CD8-positive, alpha-beta memory T cell (primary cell): ENCODE results near the gene KIF3A. TPM values are rescaled to one million over a fixed set of nuclear protein-coding genes. Genes with fewer than 3 reads are reported as not detected.

Experiments
- CTCF ChIA-PET: fragments of 350-600 bp; sonication (Branson Sonifier 250); formaldehyde crosslinking; loops from one replicate; lab custom pipeline; 2021; ENCODE audit warnings: antibody characterized with exemption; lab: Charles Lee
- POLR2A ChIA-PET: fragments of 350-600 bp; sonication (Branson Sonifier 250); formaldehyde crosslinking; loops from one replicate; lab custom pipeline; 2021; ENCODE audit warnings: antibody characterized with exemption; lab: Charles Lee
- DNase-seq, 5 donors: peaks; one replicate each; pipeline versions ENCODE4 v3.0.0 to v3.0.0-alpha.2; 2020 to 2022; ENCODE audit warnings: mixed read lengths in 1 of 5
- H3K27ac ChIP-seq: one replicate; pipeline ENCODE4 v1.7.0; 2013; ENCODE audit warnings: low read depth, mild to moderate bottlenecking, low read length, moderate library complexity
- H3K27me3 ChIP-seq: 2 replicates; pipeline ENCODE4 v1.7.0; 2013; ENCODE audit warnings: low read length, mild to moderate bottlenecking; ENCODE audit not compliant: insufficient read depth, poor library complexity, severe bottlenecking
- H3K36me3 ChIP-seq: 2 replicates; pipeline ENCODE4 v1.7.0; 2013; ENCODE audit warnings: mild to moderate bottlenecking, low read length, moderate library complexity; ENCODE audit not compliant: insufficient read depth
- H3K4me1 ChIP-seq: 2 replicates; pipeline ENCODE4 v1.7.0; 2013; ENCODE audit warnings: mild to moderate bottlenecking, low read length, moderate library complexity; ENCODE audit not compliant: insufficient read depth
- H3K4me3 ChIP-seq: 2 replicates; pipeline ENCODE4 v1.7.0; 2013; ENCODE audit warnings: mild to moderate bottlenecking, low read length
- H3K9me3 ChIP-seq: 2 replicates; pipeline ENCODE4 v1.7.0; 2013; ENCODE audit warnings: mild to moderate bottlenecking, low read length
- H3K27ac Mint-ChIP-seq, 8 donors: one replicate each; pipeline ENCODE4 v1.8.0; 2020 to 2021; ENCODE audit warnings: mixed read lengths in 8 of 8, mild to moderate bottlenecking in 6 of 8, inconsistent platforms in 3 of 8, moderate library complexity in 3 of 8
- H3K27me3 Mint-ChIP-seq, 2 donors: one replicate each; pipeline ENCODE4 v1.8.0; 2020 to 2021; ENCODE audit warnings: mixed read lengths in 2 of 2, mild to moderate bottlenecking in 1 of 2, moderate library complexity in 1 of 2
- H3K36me3 Mint-ChIP-seq, 3 donors: one replicate each; pipeline ENCODE4 v1.8.0; 2020 to 2021; ENCODE audit warnings: mixed read lengths in 3 of 3, inconsistent platforms in 1 of 3, mild to moderate bottlenecking in 1 of 3
- H3K4me1 Mint-ChIP-seq, 3 donors: one replicate each; pipeline ENCODE4 v1.8.0; 2020 to 2021; ENCODE audit warnings: mixed read lengths in 3 of 3, inconsistent platforms in 1 of 3, mild to moderate bottlenecking in 1 of 3
- H3K4me3 Mint-ChIP-seq, 7 donors: one replicate each; pipeline ENCODE4 v1.8.0; 2020 to 2021; ENCODE audit warnings: mixed read lengths in 7 of 7, mild to moderate bottlenecking in 6 of 7, moderate library complexity in 4 of 7, inconsistent platforms in 2 of 7
- H3K9me3 Mint-ChIP-seq, 5 donors: one replicate each; pipeline ENCODE4 v1.8.0; 2020 to 2022; ENCODE audit warnings: mixed read lengths in 5 of 5, mild to moderate bottlenecking in 3 of 5, moderate library complexity in 2 of 5, inconsistent platforms in 1 of 5
- polyA plus RNA-seq: library from polyadenylated mRNA; unstranded; fragments of 300-500 nt; fragmentation: Illumina TruSeq; gene quantifications from one replicate; pipeline ENCODE4 v1.2.3, GENCODE V29; 2021
- total RNA-seq, 2 experiments: library from RNA; stranded (reverse); gene quantifications; one replicate each; pipeline ENCODE4 v1.2.3, GENCODE V29; 2021

The KIF3A gene
- total and polyA plus RNA-seq, 3 experiments from 2014 or later = 15.9 to 23.3 (median 21.1) TPM

- no peaks in the 10 kb centered on the region for H3K27me3 ChIP-seq
- Mint-ChIP-seq H3K4me3 (no peak overlapping the region), H3K36me3 (peaks cover 0 to 48% (median 5%) of the 10 kb centered on the region in 3 donors), H3K4me1 (peaks cover 0 to 2% (median 0%) of the 10 kb centered on the region in 3 donors), H3K27ac (no peak overlapping the region), H3K27me3 (peaks cover 0 to 2% of the 10 kb centered on the region in 2 donors), H3K9me3 (no peaks in the 10 kb centered on the region)
- H3K36me3 ChIP-seq = no peaks in the 10 kb centered on the region
- no peaks in the 10 kb centered on the region for H3K4me1 ChIP-seq
- H3K27ac ChIP-seq = no peak overlapping the region
- CTCF ChIA-PET = no interaction called here
- H3K9me3 ChIP-seq = no peaks in the 10 kb centered on the region
- H3K4me3 ChIP-seq = no peak overlapping the region
- POLR2A ChIA-PET = no interaction called here
- DNase-seq = peak in 1 of 5 donors; percentile 25
These were observed 21.1 kb upstream of the KIF3A start for GRCh38 chr5:132758451-132758850.

DNA sequence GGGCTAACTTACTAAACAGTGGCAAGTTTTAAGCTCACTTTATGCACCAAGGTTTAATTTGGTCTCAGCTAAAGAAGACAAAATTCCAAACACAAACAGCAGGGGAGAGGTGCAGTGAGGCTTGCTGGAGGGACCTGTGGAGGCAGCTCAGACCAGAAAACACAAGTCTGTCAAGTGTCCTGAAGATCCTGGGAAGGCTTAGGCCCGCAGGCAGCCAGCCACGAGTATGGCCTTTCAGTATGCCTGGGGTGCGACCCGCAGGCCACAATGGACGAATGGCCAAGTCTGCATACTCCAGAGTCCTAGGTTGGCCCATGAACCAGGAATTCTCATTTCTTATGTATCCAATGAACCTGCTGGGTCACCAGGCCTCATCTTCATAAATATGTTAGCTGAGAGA lies 19.2 kb upstream of the KIF3A start:
- CTCF ChIA-PET = interaction anchor here (0.8 to 1.2 kb wide), 2 partner anchors 9 to 41 kb away, joined by 3 read pairs; partner anchors contain the start of gene CCNI2
- Mint-ChIP-seq H3K9me3 (no peaks in the 10 kb centered on the region), H3K27ac (no peak overlapping the region)

DNA sequence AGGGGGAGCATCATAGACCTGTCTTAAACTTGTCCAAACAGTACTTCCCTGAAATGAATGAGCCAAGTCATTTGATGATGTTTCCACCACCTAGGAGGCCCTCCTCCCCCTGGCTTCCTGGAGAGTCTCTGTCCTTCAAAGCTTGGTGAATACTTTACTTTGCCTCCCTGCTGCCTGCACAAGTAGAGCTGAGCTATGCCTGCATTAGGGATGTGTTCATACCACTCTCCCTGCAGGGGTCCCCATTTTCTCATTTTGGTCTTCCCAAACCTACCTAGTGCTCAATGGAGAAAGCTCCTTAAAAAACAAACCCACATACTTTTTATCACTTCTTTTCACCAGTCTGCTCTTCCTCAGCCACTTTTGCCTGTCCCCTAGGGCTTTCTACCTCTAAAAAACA lies 17.6 kb upstream of the KIF3A start:
- Histone ChIP-seq H3K27ac (no peak overlapping the region), H3K27me3 (no peaks in the 10 kb centered on the region), H3K36me3 (no peaks in the 10 kb centered on the region), H3K4me3 (no peak overlapping the region), H3K9me3 (no peaks in the 10 kb centered on the region), H3K4me1 (no peaks in the 10 kb centered on the region)
- Mint-ChIP-seq H3K27ac (no peak overlapping the region), H3K9me3 (no peaks in the 10 kb centered on the region), H3K27me3 (no peaks in the 10 kb centered on the region), H3K4me1 (peaks cover 4 to 15% (median 9%) of the 10 kb centered on the region in 3 donors), H3K36me3 (peaks cover 0 to 44% (median 7%) of the 10 kb centered on the region in 3 donors), H3K4me3 (no peak overlapping the region)
- no peak for DNase-seq
- POLR2A ChIA-PET = interaction anchor here (1.3 kb wide), 1 partner anchor 9 kb away, joined by 4 read pairs; no protein-coding TSS in a partner anchor
- CTCF ChIA-PET = interaction anchor here (0.9 to 3.2 kb wide), 3 partner anchors 8 to 65 kb away, joined by 3 to 13 read pairs (median 3); partner anchors contain the start of gene CCNI2

More for the DNA sequence above, 19.2 kb upstream of the KIF3A start:
- H3K9me3 ChIP-seq = no peaks in the 10 kb centered on the region
- POLR2A ChIA-PET = no interaction called here
- peaks cover 0 to 2% of the 10 kb centered on the region in 2 donors for H3K27me3 Mint-ChIP-seq
- H3K4me3 Mint-ChIP-seq = no peak overlapping the region
- no peak overlapping the region for H3K4me3 ChIP-seq
- peaks cover 0 to 49% (median 7%) of the 10 kb centered on the region in 3 donors for H3K36me3 Mint-ChIP-seq
- H3K36me3 ChIP-seq = no peaks in the 10 kb centered on the region
- H3K27me3 ChIP-seq = no peaks in the 10 kb centered on the region
- DNase-seq = no peak
- no peak overlapping the region for H3K27ac ChIP-seq
- peaks cover under 1 to 4% (median under 1%) of the 10 kb centered on the region in 3 donors for H3K4me1 Mint-ChIP-seq
- no peaks in the 10 kb centered on the region for H3K4me1 ChIP-seq

DNA sequence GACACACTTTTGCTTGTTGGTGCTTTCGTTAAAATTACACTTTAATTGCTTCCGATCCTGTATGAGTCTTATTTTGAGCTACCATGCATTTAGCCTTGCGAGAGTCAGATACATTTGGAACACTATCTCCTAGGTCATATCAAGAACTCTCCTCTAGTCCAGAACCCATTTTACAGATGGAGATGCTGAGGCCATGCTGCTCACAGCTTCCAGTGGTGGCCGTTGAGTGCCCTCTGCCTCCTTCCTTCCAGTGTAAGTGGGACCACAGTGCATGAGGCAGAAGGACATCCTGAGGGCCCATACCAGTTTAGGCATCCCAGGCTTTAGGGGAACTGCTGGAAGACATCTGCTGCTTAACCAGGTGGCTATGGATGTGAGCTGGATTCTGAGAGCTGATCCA lies 16.8 kb upstream of the KIF3A start:
- Histone ChIP-seq H3K36me3 (no peaks in the 10 kb centered on the region), H3K4me1 (no peaks in the 10 kb centered on the region), H3K27ac (no peak overlapping the region), H3K4me3 (no peak overlapping the region), H3K9me3 (no peaks in the 10 kb centered on the region), H3K27me3 (no peaks in the 10 kb centered on the region)
- DNase-seq = no peak
- Mint-ChIP-seq H3K27ac (peak overlapping the region in 1 of 8 donors; percentile 29), H3K36me3 (peaks cover 0 to 43% (median 7%) of the 10 kb centered on the region in 3 donors), H3K27me3 (no peaks in the 10 kb centered on the region), H3K4me3 (no peak overlapping the region), H3K4me1 (peaks cover 8 to 21% (median 9%) of the 10 kb centered on the region in 3 donors), H3K9me3 (no peaks in the 10 kb centered on the region)
- ChIA-PET POLR2A (interaction anchor here (1.3 kb wide), 1 partner anchor 10 kb away, joined by 4 read pairs; no protein-coding TSS in a partner anchor), CTCF (interaction anchor here (1.1 to 3.2 kb wide), 2 partner anchors 30 to 66 kb away, joined by 4 to 13 read pairs; no protein-coding TSS in a partner anchor)

DNA sequence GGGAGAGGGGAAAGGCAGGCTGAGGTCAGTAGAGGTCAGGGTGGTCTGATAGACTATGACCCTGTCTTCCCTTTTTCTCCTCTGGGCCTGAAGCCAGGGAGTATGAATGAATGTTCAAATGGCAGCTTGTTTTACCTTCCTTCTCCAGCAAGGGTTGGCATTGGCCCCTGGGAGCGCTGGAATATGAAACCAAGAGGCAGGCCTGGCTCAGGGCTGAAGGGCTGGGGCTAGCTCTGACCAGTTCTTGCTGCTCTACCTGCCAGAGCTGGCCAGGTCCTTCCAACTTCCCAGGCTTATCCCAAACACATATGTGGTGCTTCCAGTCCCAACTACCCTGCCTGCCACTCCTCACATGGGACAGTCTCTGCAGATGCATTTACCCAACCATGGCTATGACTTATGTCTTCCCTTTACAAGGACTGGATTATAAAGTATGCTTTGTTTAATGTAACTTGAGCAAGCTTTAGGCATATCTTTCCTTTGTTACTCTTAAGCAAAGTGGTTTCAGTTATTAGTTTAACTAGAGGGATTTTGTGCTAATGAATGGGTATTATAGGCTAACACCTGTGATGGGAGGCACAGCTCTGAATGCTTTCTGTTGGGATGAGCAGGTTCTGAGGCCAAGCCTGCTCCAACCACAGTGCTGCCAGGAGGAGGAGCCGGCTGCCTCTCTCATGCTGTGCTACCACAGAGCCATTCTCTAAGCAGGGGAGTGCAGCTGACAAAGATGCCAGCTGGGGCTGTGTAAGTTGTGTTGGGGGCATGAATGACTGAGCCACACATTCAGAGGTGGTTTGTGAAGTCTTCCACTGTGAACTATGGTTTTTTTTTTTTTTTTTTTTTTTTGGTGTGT lies 16.0 kb upstream of the KIF3A start:
- H3K9me3 ChIP-seq = no peaks in the 10 kb centered on the region
- DNase-seq = no peak
- no peak overlapping the region for H3K4me3 Mint-ChIP-seq
- ChIA-PET POLR2A (no interaction called here), CTCF (interaction anchor here (1.1 to 3.2 kb wide), 2 partner anchors 31 to 67 kb away, joined by 4 to 13 read pairs; no protein-coding TSS in a partner anchor)
- peaks cover 0 to 36% (median 5%) of the 10 kb centered on the region in 3 donors for H3K36me3 Mint-ChIP-seq
- H3K4me1 ChIP-seq = no peaks in the 10 kb centered on the region
- H3K27ac Mint-ChIP-seq = peak overlapping the region in 2 of 8 donors; percentile 0 to 43
- H3K27me3 ChIP-seq = no peaks in the 10 kb centered on the region
- no peaks in the 10 kb centered on the region for H3K36me3 ChIP-seq
- H3K27me3 Mint-ChIP-seq = no peaks in the 10 kb centered on the region
- peaks cover 8 to 24% (median 9%) of the 10 kb centered on the region in 3 donors for H3K4me1 Mint-ChIP-seq
- H3K4me3 ChIP-seq = no peak overlapping the region
- H3K9me3 Mint-ChIP-seq = no peaks in the 10 kb centered on the region
- H3K27ac ChIP-seq = no peak overlapping the region

DNA sequence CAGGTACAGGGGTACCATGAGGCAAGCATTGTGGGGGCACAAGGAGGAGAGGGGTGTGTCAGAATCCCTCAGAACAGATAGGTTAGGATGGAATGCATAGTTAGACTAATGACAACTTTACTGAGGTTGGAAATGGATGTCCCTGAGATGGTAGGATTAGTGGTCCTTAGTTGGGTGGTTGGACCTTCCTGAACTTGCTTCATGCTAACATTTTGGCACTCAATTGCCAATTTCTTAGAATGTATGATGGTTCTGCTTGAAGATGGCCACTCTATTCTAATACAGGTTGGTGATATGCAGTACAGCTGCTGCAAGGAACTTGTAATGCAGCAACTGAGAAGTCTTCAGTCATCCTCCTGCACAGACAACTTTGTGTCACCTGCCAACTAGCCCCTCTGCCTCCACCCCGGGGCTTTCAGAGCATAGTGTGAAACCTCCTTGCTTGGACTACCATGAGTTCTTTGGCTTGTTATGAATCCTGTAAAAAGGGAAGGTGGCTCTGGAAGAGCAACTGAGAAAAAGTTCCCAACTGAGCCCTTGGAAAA lies 15.3 kb upstream of the KIF3A start:
- Mint-ChIP-seq H3K36me3 (peaks cover 0 to 34% (median 5%) of the 10 kb centered on the region in 3 donors), H3K27me3 (no peaks in the 10 kb centered on the region), H3K4me3 (no peak overlapping the region), H3K9me3 (no peaks in the 10 kb centered on the region), H3K27ac (peak overlapping the region in 3 of 8 donors; percentile 41 to 51 (median 47)), H3K4me1 (peaks cover 9 to 27% (median 10%) of the 10 kb centered on the region in 3 donors)
- ChIA-PET POLR2A (no interaction called here), CTCF (interaction anchor here (1.1 to 3.2 kb wide), 2 partner anchors 32 to 68 kb away, joined by 4 to 13 read pairs; no protein-coding TSS in a partner anchor)
- H3K27ac ChIP-seq = no peak overlapping the region
- H3K27me3 ChIP-seq = no peaks in the 10 kb centered on the region
- H3K36me3 ChIP-seq = no peaks in the 10 kb centered on the region
- no peak for DNase-seq
- H3K4me1 ChIP-seq = no peaks in the 10 kb centered on the region
- H3K4me3 ChIP-seq = no peak overlapping the region
- H3K9me3 ChIP-seq = no peaks in the 10 kb centered on the region

DNA sequence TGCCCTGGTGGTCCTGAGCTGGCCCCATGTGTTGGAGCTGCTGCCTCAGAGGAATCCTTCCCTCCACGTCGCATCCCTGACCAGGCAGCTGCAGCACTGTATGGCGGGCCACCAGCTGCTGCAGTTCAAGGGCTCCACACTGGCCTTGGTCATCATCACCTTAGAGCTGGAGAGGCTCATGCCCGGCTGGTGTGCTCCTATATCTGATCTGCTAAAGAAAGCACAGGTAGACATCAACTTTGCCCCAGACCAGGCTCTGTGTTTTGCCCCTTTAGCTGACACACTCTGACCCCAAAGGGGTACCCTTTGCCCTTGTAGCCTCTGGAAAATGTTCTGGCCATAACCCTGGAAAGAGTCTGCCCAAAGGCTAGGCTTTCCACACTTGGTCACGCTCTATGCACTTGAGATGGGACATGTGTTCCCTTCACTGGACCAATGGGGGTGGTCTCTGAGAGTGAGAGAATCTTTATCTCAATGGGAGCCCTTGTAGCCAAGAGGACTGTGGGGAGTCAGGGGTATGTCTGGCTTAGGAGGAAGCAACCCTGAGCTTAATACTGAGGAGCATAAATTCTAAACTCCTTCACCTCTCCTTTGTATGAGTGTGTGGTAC lies 14.7 kb upstream of the KIF3A start:
- ChIA-PET CTCF (no interaction called here), POLR2A (interaction anchor here (0.6 kb wide), 1 partner anchor 1899 kb away, joined by 5 read pairs; no protein-coding TSS in a partner anchor)
- H3K4me1 Mint-ChIP-seq = peaks cover 9 to 27% (median 10%) of the 10 kb centered on the region in 3 donors
- peak overlapping the region in 5 of 8 donors; percentile 16 to 60 (median 47) for H3K27ac Mint-ChIP-seq
- Histone ChIP-seq H3K4me3 (no peak overlapping the region), H3K27ac (no peak overlapping the region), H3K4me1 (no peaks in the 10 kb centered on the region), H3K9me3 (no peaks in the 10 kb centered on the region), H3K36me3 (no peaks in the 10 kb centered on the region), H3K27me3 (no peaks in the 10 kb centered on the region)
- peaks cover 0 to 31% (median 4%) of the 10 kb centered on the region in 3 donors for H3K36me3 Mint-ChIP-seq
- no peaks in the 10 kb centered on the region for H3K27me3 Mint-ChIP-seq
- peak overlapping the region in 1 of 7 donors; percentile 2 for H3K4me3 Mint-ChIP-seq
- no peaks in the 10 kb centered on the region for H3K9me3 Mint-ChIP-seq
- DNase-seq = no peak
